Right cardiac atrium (tissue), 5 donors: ENCODE measurements around the gene MYBPH. TPM values are rescaled to one million over a fixed set of nuclear protein-coding genes. Genes with fewer than 3 reads are reported as not detected.

Experiments
- ATAC-seq, 2 donors: fragments of 200-7000 bp; cut with Tn5 transposase; one replicate each; pipeline versions ENCODE4 v1.8.0 to v1.9.1; 2020; ENCODE audit warnings: moderate library complexity in 2 of 2, mild to moderate bottlenecking in 1 of 2
- DNase-seq, 3 donors: peaks; one replicate each; pipeline ENCODE4 v3.0.0-alpha.2; 2020
- H3K27ac ChIP-seq: one replicate; pipeline ENCODE4 v1.5.1; 2013; ENCODE audit warnings: mild to moderate bottlenecking, low read length, control low read depth, moderate library complexity
- H3K27me3 ChIP-seq: one replicate; pipeline ENCODE4 v1.6.1; 2013; ENCODE audit not compliant: control insufficient read depth, insufficient read depth
- H3K4me1 ChIP-seq: one replicate; pipeline ENCODE4 v1.6.1; 2013; ENCODE audit warnings: low read length; ENCODE audit not compliant: control insufficient read depth, insufficient read depth
- H3K4me3 ChIP-seq: one replicate; pipeline ENCODE4 v1.5.1; 2013; ENCODE audit warnings: low read length, control low read depth
- H3K9me3 ChIP-seq: one replicate; pipeline ENCODE4 v1.6.1; 2013; ENCODE audit warnings: low read length; ENCODE audit not compliant: control insufficient read depth
- WGBS: extraction: QIAGEN DNeasy Blood & Tissue Kit; methylation state at CpG from one replicate; pipeline ENCODE4 v1.1.7; 2013; 5-methylcytosine and 5-hydroxymethylcytosine counted together
- intact Hi-C, 4 donors: fragments of 100-400 bp; cut with DNase I; formaldehyde crosslinking; loops; one replicate each; pipeline versions ENCODE4 v1.11.0 to v1.14.0; 2022 to 2023
- polyA plus RNA-seq: library from polyadenylated mRNA; stranded (reverse); fragments of 200-250 nt; gene quantifications from one replicate; pipeline ENCODE4 v1.2.3, GENCODE V29; 2013
- total RNA-seq, 4 donors: library from RNA; stranded (reverse); fragmentation: NEBNext Ultra II Directional; extraction: Animal tissue kit (Norgen Biotek cat#: 25700); gene quantifications; one replicate each; pipeline ENCODE4 v1.2.1, GENCODE V29; 2021
- donor health status: healthy with polysubstance abuse.
- donor health status: DM: no; HTN: yes; CAD: no.
- donor health status: DM: no; HTN: no; CAD: no.
- donor health status: DM: no; HTN: yes; CAD: no; lungs with severe emphysema.
- donor health status: DM: yes; HTN: yes; CAD: no.

MYBPH gene
- total and polyA plus RNA-seq, 5 donors: 0.07 TPM; not detected in 4

DNA sequence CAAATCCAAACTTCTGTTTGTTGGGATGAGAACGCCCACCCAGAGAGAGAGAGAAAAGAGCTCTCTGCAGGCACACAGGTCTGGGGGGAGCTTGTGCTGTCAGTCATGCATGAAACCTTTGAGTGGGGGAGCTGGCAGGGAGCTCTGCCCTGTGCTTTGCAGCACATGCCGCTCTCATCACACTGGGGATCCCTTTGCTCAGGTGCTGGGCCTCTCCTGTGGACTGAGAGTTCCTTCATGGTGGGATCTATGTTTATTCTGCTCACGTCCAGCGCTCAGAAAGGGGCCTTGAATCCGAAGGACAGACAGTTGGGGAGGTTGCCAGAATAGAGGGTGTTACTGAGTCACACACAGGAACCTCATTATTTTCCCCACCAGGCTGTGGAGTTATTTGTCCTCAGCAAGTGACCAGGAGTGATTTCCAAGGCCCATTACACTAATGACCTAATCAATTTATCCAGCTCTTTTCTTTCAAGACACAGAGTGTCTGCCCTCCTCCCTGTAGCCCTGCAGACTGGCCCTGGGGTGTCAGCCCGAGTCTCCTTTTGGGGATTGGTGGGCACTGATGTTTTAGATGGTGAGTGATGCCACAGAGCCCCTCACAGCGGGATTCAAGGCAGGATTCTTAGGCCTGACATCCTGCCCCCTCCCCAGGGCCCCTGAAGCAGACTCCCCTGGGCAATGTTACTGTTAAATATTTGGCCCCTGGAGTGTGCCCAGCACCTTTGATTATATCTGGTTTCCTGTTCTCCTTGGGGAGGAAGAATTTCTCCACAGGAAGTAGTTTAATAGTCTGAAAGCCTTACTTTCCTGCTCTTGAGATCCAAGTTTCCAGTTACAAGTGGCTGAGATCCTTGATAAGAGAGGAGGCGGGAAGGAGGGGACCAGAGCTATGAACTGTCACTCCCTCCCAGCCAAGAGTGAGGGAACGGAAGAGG lies 22.3 kb downstream of the MYBPH start:
- Histone ChIP-seq H3K4me1 (peaks cover 12% of the 10 kb centered on the region), H3K27ac (no peak overlapping the region), H3K9me3 (no peaks in the 10 kb centered on the region), H3K4me3 (no peak overlapping the region), H3K27me3 (no peaks in the 10 kb centered on the region)
- DNase-seq (no peak), ATAC-seq (peak in 1 of 2 donors; percentile 23)
- WGBS: 56% methylated on average over 9 of the region's 9 CpGs
- intact Hi-C loops: no loop called here

GRCh38 chr1:203152158-203153034 lies 23.2 kb downstream of the MYBPH start:
- no peaks in the 10 kb centered on the region for H3K27me3 ChIP-seq
- DNase-seq: peak in 1 of 3 donors; percentile 12
- H3K9me3 ChIP-seq: no peaks in the 10 kb centered on the region
- no peak for ATAC-seq
- no peak overlapping the region for H3K4me3 ChIP-seq
- intact Hi-C loops: no loop called here
- peaks cover 12% of the 10 kb centered on the region for H3K4me1 ChIP-seq
- 73% methylated on average over 10 of the region's 10 CpGs for WGBS
- H3K27ac ChIP-seq: no peak overlapping the region

DNA sequence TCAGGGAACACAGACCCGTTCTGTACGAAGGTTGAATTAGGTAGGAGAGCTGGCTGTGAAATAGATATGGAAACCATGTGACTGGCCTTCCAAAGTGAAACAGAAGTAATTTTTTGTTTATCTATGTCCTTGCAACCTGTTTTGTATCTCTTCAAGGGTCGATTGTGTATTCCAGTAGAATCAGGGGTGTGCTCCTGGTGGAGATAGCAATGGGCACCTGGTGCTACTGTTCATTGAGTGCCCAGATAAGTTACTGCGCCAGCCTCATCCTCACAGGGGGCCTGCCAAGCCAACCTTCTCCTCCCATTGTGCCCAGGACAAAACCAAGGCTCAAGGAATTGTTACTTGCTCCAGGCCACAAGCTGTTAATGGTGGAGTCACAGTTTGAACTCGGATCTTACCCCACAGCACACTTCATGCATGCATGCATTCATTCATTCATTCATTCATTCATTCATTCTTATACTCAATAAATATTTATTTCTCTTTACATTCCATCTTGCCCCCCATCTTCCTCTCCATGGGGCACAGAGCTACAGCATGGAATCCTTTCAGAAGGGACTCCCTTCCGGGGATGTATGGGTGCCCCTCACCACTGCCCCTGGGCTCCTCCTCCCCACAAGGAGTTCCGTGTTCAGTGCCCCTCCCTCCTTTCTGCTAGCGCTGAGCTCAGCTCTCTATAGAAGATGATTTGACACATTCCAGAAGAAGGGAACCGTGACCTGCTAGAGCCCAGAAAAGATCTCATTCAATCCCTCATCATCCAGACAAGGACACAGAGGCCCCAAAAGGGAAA lies 24.1 kb downstream of the MYBPH start:
- no peak overlapping the region for H3K4me3 ChIP-seq
- 54% methylated on average over 9 of the region's 9 CpGs for WGBS
- DNase-seq (no peak), ATAC-seq (no peak)
- no peaks in the 10 kb centered on the region for H3K27me3 ChIP-seq
- no peaks in the 10 kb centered on the region for H3K9me3 ChIP-seq
- no peak overlapping the region for H3K27ac ChIP-seq
- H3K4me1 ChIP-seq: peaks cover 12% of the 10 kb centered on the region
- intact Hi-C loops: no loop called here

DNA sequence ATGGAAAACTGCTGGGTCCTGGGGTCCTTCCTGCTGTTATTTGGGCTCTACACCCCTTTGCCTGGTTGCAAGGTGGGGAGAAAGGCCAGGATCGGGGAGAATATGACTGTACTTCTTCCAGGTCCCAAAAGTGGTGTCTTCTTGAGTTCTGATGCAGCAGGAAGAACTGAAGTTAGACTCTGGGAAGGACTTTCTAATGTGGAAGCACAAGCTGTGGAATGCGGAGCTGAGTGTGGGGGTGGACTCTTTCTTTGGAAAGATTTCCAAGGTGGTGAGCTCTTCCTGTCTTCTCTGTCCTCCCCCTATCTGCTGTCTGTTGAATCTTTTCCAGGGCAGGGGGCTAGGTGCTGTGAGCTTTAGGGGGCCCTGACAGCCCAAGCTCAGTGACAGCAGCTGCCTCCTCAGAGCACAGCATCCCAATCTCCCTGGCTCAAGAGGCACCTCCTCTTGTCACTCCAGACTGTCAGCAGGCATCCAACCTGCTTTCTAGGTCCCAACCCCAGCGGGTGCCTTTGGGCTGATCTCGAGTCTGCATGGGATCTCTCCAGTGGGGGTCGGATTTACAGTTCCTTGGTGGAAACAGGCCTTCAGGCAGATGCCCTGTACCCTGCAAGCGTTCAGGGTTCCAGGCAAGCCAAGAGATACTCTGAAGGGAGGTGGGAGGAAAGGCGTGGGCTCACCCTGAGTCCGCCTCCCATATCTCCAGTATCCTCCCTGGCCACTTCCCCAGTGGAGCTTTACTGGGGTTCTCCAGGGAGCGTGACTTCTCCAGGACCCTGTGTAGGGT lies 24.9 kb downstream of the MYBPH start:
- ATAC-seq (no peak), DNase-seq (peak in 1 of 3 donors; percentile 6)
- H3K27me3 ChIP-seq: no peaks in the 10 kb centered on the region
- WGBS: 61% methylated on average over 9 of the region's 9 CpGs
- intact Hi-C loops: no loop called here
- H3K4me1 ChIP-seq: peaks cover 12% of the 10 kb centered on the region
- H3K27ac ChIP-seq: no peak overlapping the region
- no peaks in the 10 kb centered on the region for H3K9me3 ChIP-seq
- H3K4me3 ChIP-seq: no peak overlapping the region

GRCh38 chr1:203149188-203149840 lies 26.3 kb downstream of the MYBPH start:
- Histone ChIP-seq H3K27me3 (no peaks in the 10 kb centered on the region), H3K9me3 (no peaks in the 10 kb centered on the region), H3K4me1 (peaks cover 10% of the 10 kb centered on the region), H3K27ac (no peak overlapping the region), H3K4me3 (no peak overlapping the region)
- intact Hi-C loops: no loop called here
- 71% methylated on average over 7 of the region's 7 CpGs for WGBS
- DNase-seq: peak in 1 of 3 donors; percentile 19
- ATAC-seq: no peak

GRCh38 chr1:203148579-203148978 lies 27.0 kb downstream of the MYBPH start:
- ATAC-seq: no peak
- Histone ChIP-seq H3K9me3 (no peaks in the 10 kb centered on the region), H3K4me3 (no peak overlapping the region), H3K27ac (no peak overlapping the region), H3K27me3 (no peaks in the 10 kb centered on the region), H3K4me1 (peaks cover 6% of the 10 kb centered on the region)
- DNase-seq: peak in 1 of 3 donors; percentile 40
- 77% methylated on average over 12 of the region's 12 CpGs for WGBS
- intact Hi-C loops: no loop called here

GRCh38 chr1:203148127-203148526 lies 27.5 kb downstream of the MYBPH start:
- no peak overlapping the region for H3K27ac ChIP-seq
- no peaks in the 10 kb centered on the region for H3K27me3 ChIP-seq
- DNase-seq: no peak
- H3K9me3 ChIP-seq: no peaks in the 10 kb centered on the region
- intact Hi-C loops: no loop called here
- no peak for ATAC-seq
- no peak overlapping the region for H3K4me3 ChIP-seq
- WGBS: 96% methylated on average over 5 of the region's 5 CpGs
- peaks cover 6% of the 10 kb centered on the region for H3K4me1 ChIP-seq

GRCh38 chr1:203147376-203147775 lies 28.2 kb downstream of the MYBPH start:
- DNase-seq (no peak), ATAC-seq (no peak)
- Histone ChIP-seq H3K4me3 (no peak overlapping the region), H3K9me3 (no peaks in the 10 kb centered on the region), H3K27me3 (no peaks in the 10 kb centered on the region), H3K4me1 (peaks cover 6% of the 10 kb centered on the region), H3K27ac (no peak overlapping the region)
- intact Hi-C loops: no loop called here
- WGBS: 83% methylated on average over 5 of the region's 5 CpGs

- WGBS: 61% methylated on average over 7 of the region's 7 CpGs
- no peaks in the 10 kb centered on the region for H3K27me3 ChIP-seq
- intact Hi-C loops: no loop called here
- no peaks in the 10 kb centered on the region for H3K9me3 ChIP-seq
- ATAC-seq (no peak), DNase-seq (peak in 1 of 3 donors; percentile 32)
- H3K27ac ChIP-seq: no peak overlapping the region
- no peak overlapping the region for H3K4me3 ChIP-seq
- H3K4me1 ChIP-seq: peaks cover 6% of the 10 kb centered on the region
Measured at GRCh38 chr1:203146537-203146936, 29.1 kb downstream of the MYBPH start.

DNA sequence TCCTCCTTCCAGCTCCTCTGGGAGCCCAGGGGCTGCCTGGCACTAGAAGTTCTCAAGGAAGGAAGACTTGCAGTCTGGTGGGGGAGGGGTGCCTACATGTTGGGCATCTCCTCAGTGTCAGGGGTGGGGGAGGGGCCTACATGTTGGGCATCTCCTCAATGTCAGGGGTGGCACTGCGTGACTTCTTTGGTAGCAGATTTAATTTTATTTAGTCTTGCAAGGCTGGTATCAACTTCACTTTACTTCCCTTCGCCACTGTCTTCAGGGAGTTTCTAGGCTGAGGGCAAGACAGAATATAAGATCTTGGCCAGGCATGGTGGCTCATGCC lies 29.6 kb downstream of the MYBPH start:
- Histone ChIP-seq H3K9me3 (no peaks in the 10 kb centered on the region), H3K27ac (no peak overlapping the region), H3K4me1 (peaks cover 5% of the 10 kb centered on the region), H3K27me3 (no peaks in the 10 kb centered on the region), H3K4me3 (no peak overlapping the region)
- WGBS: 98% methylated on average over 2 of the region's 2 CpGs
- DNase-seq: peak in 1 of 3 donors; percentile 51
- no peak for ATAC-seq
- intact Hi-C loops: no loop called here
